ENCODE data around the gene SPG11.
"Not testable (repeated sequence)": the region's sequence is repeated elsewhere in the genome, so short reads cannot be mapped to it uniquely, and the experiment has no call there.

SPG11 gene

DNA sequence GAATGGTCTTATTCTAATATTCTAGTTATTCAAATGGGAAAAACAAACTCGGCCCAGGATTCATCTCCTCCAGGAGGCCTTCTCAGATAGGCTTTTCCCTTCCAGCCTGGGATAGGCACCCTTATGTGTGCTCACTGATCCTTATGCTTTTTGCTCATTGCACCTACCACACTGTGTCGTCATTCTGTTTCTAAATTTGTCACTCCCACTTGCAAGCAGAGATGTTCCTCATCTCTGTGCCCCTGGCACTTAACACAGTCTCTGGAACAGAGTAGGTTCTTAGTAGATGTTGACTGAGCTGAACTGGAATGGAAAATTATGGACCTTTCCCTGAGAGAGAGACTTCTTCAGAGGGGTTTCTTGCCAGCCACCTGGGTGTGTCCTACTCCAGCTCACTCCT lies 18.7 kb upstream of the SPG11 start:
- DNase-seq: no peak

- no peak for DNase-seq
These were observed 13.2 kb upstream of the SPG11 start for GRCh38 chr15:44676676-44677075.

DNA sequence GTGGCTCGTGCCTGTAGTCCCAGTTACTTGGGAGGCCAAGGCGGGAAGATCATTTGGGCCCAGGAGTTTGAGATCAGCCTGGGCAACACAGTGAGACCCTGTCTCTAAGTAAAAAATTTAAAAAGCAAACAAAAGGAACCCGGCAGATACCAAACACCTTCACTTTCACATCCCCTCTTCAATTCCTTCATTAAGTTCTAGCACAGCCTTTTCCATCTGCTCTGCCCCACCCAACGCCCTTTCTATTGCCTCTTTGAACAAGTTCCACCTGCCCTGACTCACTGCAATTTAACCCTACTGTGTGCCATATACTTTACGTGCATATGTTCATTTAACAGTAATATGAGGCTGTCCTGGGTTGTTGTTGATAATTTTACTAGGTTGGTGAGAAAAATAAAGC lies 12.4 kb upstream of the SPG11 start:
- DNase-seq: no peak

GRCh38 chr15:44673639-44674038 lies 10.2 kb upstream of the SPG11 start:
- DNase-seq: no peak

GRCh38 chr15:44670087-44670950 lies 6.9 kb upstream of the SPG11 start:
- no peak for DNase-seq

GRCh38 chr15:44668921-44669320 lies 5.5 kb upstream of the SPG11 start:
- DNase-seq: no peak

DNA sequence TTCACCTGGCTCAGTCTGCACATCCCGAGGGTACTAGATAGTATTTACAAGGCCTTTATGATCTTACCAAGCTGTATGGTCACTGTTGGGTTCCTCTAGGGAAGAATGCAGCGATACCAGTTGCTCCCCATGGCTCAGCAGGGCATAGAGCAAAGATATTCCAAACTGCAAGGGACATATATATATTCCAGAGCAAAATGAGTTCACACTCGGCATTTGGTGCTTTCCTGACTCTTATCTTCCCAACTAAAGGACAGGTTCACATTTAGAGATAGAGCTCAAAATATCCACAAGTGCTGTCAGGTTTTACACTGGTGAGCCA lies 3.5 kb upstream of the SPG11 start:
- no peak for DNase-seq

GRCh38 chr15:44666210-44667038 lies 3.0 kb upstream of the SPG11 start:
- no peak for DNase-seq

GRCh38 chr15:44662478-44663409 lies 718 bp downstream of the SPG11 start:
- no peak for DNase-seq

DNA sequence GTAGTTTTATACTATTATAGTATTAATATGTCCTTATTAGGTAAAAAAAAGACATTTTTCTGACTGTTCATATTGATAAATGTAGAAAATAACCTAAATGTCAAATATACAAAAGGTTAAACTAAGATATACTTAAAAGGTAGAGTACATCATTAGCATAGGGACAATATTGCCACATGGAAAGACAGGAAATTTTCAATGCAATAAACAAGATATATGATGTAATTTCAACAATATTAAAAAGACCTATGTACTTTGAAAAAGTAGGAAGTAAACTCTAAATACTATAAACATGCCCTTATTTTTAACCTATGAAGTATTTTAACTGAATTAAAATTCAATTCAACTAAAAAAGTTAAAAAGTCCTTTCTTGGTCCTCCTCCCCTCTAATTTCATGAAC lies 1.9 kb downstream of the SPG11 start:
- no peak for DNase-seq

DNA sequence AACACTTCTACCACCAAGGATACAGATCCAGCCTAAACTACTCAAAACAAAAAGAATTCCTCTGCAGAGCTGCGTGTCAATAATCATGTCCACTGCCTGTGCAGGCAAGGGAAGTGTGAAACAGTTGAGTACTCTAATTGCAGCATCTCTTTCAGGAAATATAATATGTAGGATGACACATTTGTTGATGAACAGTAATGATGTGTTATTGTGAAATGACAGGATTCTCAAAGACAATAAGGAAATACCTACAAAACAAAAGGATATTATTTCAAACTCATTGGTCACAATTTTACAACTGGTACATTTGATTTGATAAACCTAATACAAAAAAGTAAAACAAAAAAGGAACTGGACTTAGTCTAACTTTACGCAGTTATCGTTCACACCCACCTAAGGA lies 4.4 kb downstream of the SPG11 start:
- no peak for DNase-seq

- no peak for DNase-seq
These were observed 6.1 kb downstream of the SPG11 start for GRCh38 chr15:44657378-44657777.

GRCh38 chr15:44656913-44657312 lies 6.5 kb downstream of the SPG11 start:
- no peak for DNase-seq

- no peak for DNase-seq
These were observed 7.2 kb downstream of the SPG11 start for GRCh38 chr15:44656298-44656697.

- no peak for DNase-seq
These were observed 8.6 kb downstream of the SPG11 start for GRCh38 chr15:44654858-44655257.

- no peak for DNase-seq
These were observed 15.8 kb downstream of the SPG11 start for GRCh38 chr15:44647637-44648036.

DNA sequence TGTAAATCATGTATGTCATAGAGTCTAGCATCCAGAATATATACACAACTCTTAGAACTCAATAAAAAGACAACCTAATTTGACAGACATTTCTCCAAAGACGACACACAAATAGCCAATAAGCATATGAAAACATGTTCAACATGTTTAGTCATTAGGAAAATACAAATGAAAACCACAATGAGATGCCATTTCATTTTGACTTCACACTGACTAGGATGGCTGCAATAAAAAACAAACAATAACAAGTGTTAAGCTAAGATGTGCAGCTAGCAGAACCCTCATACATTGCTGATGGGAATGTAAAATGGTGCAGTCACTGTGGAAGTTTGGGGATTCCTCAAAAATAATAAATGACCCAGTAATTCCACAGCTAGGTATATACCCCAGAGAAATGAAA lies 16.4 kb downstream of the SPG11 start:
- DNase-seq: no peak

DNA sequence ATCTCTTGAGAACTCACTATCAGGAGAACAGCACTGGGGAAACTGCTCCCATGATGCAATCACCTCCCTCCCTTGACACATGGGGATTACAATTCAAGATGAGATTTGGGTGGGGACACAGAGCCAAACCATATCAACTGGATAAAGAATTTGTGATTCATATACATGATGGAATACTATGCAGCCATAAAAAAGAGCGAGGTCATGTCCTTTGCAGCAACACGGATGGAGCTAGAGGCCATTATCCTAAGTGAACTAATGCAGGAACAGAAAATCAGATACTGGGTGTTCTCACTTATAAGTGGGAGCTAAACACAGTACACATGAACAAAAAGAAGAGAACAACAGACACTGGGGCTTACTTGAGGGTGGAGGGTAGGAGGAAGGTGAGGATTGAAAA lies 17.0 kb downstream of the SPG11 start:
- no peak for DNase-seq

DNA sequence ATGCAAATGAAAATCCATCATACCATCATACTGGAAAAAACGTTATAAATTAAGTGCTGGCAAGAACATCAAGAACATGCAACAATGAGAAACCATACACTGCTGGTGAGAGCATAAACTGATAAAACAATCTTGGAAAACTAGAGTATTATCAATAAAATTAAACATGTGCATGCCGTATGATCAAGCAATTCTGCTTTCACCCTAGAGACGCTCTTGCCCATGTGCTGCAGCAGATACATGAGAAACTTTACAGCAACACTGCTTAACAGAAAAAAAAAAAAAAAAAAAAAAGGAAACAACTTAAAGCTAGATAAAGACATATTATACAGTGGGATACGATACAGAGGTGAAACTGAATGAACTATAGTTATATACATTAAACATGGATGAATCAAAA lies 21.8 kb downstream of the SPG11 start:
- DNase-seq: no peak

DNA sequence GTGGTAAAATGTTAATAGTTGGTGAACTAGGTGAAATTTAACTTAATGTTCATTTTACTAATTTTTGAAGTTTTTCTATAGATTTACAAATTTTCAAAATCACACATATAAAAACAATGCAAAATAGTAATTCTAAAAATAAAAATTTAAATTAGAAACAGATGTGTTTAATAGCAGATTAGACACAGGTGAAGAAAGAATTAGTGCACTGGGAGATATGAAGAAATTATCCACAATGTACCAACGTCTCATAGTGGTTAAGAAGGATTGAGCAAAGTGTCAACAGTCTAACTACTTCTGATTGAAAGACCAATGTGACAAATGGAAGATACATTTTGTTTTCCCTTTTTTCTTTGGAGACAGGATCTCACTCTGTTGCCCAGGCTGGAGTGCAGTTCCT lies 26.5 kb downstream of the SPG11 start:
- DNase-seq: no peak

DNA sequence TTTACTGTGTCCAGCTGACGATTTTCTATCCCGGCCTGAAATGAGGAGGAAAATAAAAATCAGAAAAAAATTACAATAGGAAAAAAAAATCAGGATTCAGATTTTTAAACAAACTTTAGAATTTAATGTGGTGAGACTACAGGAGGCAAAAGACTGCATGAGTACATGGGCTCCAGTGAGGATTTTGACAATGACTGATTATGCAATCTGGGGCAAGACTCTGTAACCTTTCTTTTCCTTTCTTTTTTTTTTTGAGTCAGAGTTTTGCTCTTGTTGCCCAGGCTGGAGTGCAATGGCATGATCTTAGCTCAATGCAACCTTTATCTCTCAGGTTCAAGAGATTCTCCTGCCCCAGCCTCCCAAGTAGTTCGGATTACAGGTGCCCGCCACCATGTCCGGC lies 29.9 kb downstream of the SPG11 start:
- DNase-seq: no peak

GRCh38 chr15:44625286-44625685 lies 38.2 kb downstream of the SPG11 start:
- not testable (repeated sequence) for DNase-seq

DNA sequence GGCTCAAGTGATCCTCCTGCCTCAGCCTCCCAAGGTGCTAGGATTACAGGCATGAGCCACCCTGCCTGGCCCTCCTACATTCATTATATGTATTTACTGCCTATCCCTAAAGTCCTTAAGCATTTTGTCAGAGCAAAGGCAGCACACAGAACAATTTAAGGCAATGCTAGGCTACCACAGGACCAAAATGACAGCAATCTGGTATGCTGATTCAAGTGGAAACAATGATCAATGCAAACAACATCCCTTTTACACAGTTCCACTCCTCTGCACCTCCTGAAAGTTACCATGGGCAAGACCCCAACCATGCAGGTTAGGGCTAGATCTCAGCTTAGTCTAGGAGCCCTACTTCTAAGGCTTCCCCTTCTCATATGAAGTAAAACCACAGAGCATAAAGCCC lies 40.3 kb downstream of the SPG11 start:
- no peak for DNase-seq
